RWPE1 (cell line): Measurements from ENCODE around the gene CNTRL.

Experiments used
- CTCF ChIA-PET: fragments of 350-600 bp; sonication (Branson Sonifier 250); formaldehyde crosslinking; extraction: SDS; loops from one replicate; lab custom pipeline; 2021; lab: Yijun Ruan, JAX
- POLR2A ChIA-PET: fragments of 400-600 bp; formaldehyde crosslinking; extraction: SDS; loops from one replicate; lab custom pipeline; 2020; ENCODE audit warnings: antibody characterized with exemption; ENCODE audit not compliant: low non-redundant PET; lab: Yijun Ruan, JAX
- DNase-seq: peaks from one replicate; pipeline ENCODE4 v3.0.0; 2012; ENCODE audit warnings: low spot score
- H3K27ac ChIP-seq: fragments of 450-650 bp; 2 replicates; pipeline ENCODE4 v1.5.1; 2017
- TF ChIP-seq, protein P1 (sequence below): fragments of 450-650 bp; conservative IDR thresholded peaks from 2 replicates; pipeline ENCODE4 v1.5.1; 2017; ENCODE audit warnings: low read depth, mild to moderate bottlenecking

CNTRL gene

DNA sequence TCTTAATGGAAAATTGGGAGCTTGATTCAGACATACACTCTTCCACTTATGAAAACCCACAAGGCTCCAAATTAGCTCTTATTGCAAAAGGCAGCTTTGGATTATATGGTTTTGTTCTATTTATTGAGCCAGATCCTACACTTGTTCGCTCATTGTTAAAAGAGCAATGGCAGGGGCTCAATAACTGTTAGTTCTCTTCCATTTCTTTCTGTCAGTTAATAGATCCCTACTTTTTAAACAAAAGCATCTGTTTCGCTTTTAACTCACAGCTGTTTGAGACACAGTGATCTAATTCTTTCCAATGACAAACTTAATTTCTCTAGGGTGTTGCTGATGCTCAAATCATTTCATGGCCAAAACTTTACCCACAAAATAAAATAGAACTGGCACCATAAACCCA lies 36.4 kb upstream of the CNTRL start:
- ChIA-PET POLR2A (no interaction called here), CTCF (interaction anchor here (0.6 kb wide), 1 partner anchor 459 kb away, joined by 5 read pairs; the partner anchor contains the start of gene CDK5RAP2)
- DNase-seq: no peak
- TF ChIP-seq, protein P1, sequence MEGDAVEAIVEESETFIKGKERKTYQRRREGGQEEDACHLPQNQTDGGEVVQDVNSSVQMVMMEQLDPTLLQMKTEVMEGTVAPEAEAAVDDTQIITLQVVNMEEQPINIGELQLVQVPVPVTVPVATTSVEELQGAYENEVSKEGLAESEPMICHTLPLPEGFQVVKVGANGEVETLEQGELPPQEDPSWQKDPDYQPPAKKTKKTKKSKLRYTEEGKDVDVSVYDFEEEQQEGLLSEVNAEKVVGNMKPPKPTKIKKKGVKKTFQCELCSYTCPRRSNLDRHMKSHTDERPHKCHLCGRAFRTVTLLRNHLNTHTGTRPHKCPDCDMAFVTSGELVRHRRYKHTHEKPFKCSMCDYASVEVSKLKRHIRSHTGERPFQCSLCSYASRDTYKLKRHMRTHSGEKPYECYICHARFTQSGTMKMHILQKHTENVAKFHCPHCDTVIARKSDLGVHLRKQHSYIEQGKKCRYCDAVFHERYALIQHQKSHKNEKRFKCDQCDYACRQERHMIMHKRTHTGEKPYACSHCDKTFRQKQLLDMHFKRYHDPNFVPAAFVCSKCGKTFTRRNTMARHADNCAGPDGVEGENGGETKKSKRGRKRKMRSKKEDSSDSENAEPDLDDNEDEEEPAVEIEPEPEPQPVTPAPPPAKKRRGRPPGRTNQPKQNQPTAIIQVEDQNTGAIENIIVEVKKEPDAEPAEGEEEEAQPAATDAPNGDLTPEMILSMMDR: no peak
- H3K27ac ChIP-seq: no peak overlapping the region

DNA sequence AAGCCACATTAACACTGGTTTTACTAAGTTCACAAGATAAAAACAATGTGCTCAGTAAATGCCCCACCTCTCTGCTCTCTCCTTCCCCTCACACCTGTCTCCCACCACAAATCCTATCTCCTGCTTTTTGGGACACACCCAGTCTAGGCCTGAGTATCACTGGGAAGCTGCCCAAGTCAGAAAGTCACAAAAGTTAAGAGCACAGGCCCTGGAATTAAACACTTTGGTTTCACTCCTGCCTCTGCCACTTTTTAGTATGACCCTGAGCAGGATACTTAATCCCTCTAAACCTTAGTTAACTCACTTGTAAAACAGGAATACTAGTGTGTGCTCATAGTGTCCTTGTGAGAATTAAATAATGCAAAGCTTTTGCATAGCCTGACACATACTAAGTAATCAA lies 36.0 kb upstream of the CNTRL start:
- CTCF ChIA-PET: interaction anchor here (0.5 kb wide), 1 partner anchor 34 kb away, joined by 4 read pairs; no protein-coding TSS in a partner anchor
- TF ChIP-seq, protein P1: no peak
- POLR2A ChIA-PET: no interaction called here
- H3K27ac ChIP-seq: no peak overlapping the region
- DNase-seq: no peak

DNA sequence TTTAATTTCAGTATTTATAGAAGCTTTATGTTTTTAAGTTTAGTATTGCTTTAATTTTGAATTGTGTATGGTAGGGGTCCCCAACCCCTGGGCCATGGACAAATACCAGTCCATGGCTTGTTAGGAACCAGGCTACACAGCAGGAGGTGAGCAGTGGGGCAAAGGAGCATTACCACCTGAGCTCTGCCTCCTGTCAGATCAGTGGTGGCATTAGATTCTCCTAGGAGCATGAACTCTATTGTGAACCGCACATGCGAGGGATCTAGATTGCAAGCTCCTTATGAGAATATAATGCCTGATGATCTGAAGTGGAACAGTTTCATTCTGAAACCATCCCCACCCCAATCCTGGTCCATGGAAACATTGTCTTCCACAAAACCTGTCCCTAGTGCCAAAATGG lies 26.6 kb upstream of the CNTRL start:
- no peak overlapping the region for H3K27ac ChIP-seq

DNA sequence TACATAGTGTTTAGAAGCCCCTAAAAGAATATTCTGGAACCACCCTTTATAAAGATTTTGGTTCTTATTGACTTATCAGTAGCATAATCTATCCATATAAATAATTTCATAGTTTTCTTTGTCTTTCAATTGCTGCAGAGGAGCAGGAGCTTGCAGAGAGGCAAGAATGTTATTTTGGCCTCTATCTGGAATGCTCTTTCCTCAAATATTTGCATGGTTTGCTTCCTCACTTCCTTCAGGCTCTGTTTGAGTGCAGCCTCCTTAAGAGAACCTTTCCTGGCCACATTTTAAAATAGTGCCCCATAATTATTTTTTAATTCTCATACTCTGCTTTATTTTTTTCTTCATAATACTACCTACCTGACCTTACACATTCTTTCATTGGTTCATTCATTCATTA lies 26.1 kb upstream of the CNTRL start:
- ChIA-PET POLR2A (no interaction called here), CTCF (interaction anchor here (0.6 to 1.6 kb wide), 3 partner anchors 11 to 651 kb away, joined by 3 to 5 read pairs (median 3); no protein-coding TSS in a partner anchor)
- TF ChIP-seq, protein P1: no peak
- no peak overlapping the region for H3K27ac ChIP-seq
- no peak for DNase-seq

More for the DNA sequence above, 26.6 kb upstream of the CNTRL start:
- ChIA-PET CTCF (interaction anchor here (0.6 to 1.6 kb wide), 3 partner anchors 12 to 652 kb away, joined by 3 to 5 read pairs (median 3); no protein-coding TSS in a partner anchor), POLR2A (no interaction called here)
- TF ChIP-seq, protein P1: no peak
- DNase-seq: no peak

DNA sequence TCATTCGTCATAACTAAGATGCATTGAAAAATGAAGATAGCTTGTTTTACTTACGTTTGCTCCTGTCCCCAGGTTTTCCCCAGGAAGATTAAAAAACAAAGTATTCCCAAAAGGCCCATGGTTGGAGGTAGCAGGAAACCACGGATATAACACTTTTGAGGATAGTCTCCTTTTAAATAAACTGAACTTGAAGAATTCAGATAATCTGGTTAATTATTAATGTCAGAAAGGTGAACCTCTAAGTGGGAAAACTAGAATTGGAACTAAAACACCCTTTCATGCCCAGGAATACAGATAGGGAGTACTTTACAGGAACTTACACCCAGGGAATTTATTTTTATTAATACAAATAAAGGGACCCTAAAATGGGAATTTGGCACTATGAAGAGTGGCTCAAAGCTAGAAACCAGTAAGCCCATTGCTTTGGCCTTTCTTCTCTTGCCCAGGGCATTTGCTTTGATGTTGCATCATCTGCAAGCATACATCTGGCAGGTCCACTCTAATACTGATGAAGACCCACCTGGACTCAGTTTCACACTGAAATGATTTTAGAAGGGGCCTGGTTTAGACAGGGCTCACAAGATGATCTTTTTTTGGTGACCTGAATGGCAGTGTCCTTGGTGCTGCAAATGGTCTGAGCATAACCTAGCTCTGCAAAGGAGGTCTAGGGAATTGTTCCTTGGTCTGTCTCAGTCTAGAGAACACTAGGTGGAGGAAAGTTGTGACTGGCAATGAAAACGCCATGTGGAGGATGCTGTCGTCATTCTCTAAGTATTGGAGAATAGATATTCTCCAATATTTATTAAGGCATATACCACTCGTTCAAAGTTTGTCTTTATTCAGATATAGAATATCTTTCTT lies 24.4 kb upstream of the CNTRL start, which contains the start of gene C5:
C5 (minus strand) TSS at position 148 of the 861 bp plus-strand sequence; CDS start at position 119, 29 bp downstream.
- TF ChIP-seq, protein P1: no peak
- DNase-seq: no peak
- POLR2A ChIA-PET: no interaction called here
- no peak within 1 kb of the TSS for H3K27ac ChIP-seq
- CTCF ChIA-PET: interaction anchor here (0.7 to 1.5 kb wide), 3 partner anchors 10 to 373 kb away, joined by 3 to 7 read pairs (median 3); no protein-coding TSS in a partner anchor

DNA sequence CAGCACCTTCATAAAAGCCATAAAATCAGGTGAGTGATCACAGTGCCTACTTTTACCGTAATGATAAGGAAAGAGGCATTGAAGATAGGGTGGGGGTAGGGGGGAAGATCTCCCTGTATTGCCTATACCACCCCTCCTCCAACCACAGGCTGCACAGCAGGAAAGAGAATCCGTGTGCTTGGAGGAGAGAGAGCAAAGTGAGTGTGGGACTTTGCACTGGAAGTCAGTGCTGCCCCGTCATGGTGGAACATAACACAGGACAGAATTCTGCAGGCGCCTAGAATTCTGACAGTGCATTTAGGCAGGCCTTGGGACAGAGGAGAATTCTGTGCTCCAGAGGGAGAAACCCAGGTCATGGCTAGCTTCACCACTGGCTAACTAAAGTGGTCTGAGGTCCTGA lies 21.2 kb upstream of the CNTRL start:
- TF ChIP-seq, protein P1: no peak
- DNase-seq: no peak
- ChIA-PET CTCF (interaction anchor here (0.8 kb wide), 1 partner anchor 353 kb away, joined by 4 read pairs; no protein-coding TSS in a partner anchor), POLR2A (no interaction called here)
- no peak overlapping the region for H3K27ac ChIP-seq
